ENCODE results near the gene DNM3.

GRCh38 chr1:172203135-172203823 is 362.0 kb downstream of the DNM3 start:
- TF ChIP-seq JUN (IDR thresholded peaks at IDR 0.05; ENCODE audit: borderline replicate concordance, insufficient read depth, insufficient read length, low read depth) (no peak), EZH2 (IDR thresholded peaks at IDR 0.05; ENCODE audit: borderline replicate concordance, low read depth, low read length, severe bottlenecking) (no peak), CTCF (IDR thresholded peaks at IDR 0.05; ENCODE audit: extremely low read depth in 1 of 2, insufficient read depth in 1 of 2, low read depth in 1 of 2, low read length in 2 of 2) (no peak), POLR2A (IDR thresholded peaks at IDR 0.05; ENCODE audit: low read depth, low read length) (no peak), POLR2AphosphoS5 (IDR thresholded peaks at IDR 0.05; ENCODE audit: insufficient read depth, low read depth, low read length) (no peak)
